NCI-H146 treated with DMSO at 0.1 percent for 48 hours (cell line): ENCODE measurements around the gene STAG2.
A peak's percentile ranks its signal among the peaks of the same experiment; 100 is the strongest.
"Not testable (repeated sequence)": the region's sequence is repeated elsewhere in the genome, so short reads cannot be mapped to it uniquely, and the experiment has no call there.

Experiments used
- DNase-seq: peaks from one replicate; lab custom pipeline; 2025; ENCODE audit not compliant: unreplicated experiment; lab: John Stamatoyannopoulos, UW

STAG2 gene

GRCh38 chrX:123961268-123962005 lies at the start of gene STAG2:
STAG2 (plus strand) TSS chrX:123961706; CDS start chrX:124022628, 60,922 bp downstream.
- peak; percentile 63 for DNase-seq

DNA sequence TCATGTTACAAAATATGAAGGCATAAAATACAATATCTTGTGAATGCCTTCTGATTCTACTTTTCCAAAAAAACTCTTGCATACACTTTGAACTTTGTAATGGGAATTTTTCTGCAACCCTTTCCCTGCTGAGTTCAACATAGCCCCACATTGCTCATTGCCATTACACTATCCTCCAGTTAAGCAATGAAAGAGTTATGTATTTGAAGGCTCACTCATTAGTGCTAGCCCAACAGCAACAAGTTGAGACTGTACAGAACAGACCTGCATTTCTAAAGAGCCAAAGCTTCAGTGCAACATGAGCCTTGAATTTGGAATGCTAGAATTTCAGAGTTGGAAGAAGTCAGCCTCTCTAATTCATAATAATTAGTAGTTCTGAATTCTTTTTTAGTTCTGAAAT lies 44.4 kb upstream of the STAG2 start:
- DNase-seq: no peak

GRCh38 chrX:123918106-123918721 lies 43.3 kb upstream of the STAG2 start:
- no peak for DNase-seq

DNA sequence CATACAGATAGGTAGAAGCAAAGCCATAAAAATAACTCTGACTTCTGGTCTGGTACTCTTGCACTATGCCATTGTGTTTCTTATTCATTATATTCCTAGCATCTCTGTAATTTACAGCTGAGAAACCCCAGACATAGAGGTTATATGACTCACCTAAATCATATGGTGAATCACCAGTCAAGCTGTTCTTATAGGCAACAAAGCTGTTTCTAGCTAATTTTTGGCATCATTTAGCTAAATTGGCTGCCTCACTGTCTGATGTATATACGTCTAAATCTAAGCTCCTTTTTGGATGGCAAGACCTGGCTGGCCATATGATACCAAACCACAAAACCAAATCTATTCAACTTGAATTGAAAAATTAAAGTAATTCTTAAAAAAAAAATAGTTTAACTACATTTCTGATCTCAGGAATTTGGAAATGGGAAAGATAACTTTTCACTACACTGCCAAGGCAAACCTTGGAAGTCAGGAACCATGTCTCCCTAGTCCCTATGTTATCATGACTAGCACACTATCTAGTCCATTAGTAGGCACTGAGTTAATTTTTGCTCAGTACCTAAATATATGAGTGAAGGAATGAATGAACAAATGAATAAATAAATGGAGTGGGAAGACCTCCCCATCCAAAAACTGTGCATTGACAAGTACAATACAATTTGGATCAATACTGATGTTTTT lies 41.3 kb upstream of the STAG2 start:
- DNase-seq: no peak

DNA sequence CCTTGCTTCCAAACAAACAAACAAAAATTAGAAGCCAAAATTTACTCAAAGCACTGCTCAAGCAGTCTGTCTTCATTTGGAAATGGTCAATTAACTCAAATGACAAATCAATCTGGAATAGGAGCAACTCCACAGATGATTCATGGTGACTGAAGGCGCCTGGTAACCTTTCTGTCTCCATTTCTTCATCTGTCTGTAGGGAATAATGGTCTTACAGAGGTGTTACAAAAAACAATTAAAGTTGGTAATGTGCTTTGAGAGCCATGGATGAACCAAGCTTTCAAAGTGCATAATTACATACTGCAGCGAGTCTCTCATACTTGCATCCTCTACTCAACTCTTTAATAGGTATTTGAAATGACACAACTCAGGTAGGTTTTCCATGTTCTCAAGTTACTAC lies 38.3 kb upstream of the STAG2 start:
- DNase-seq: no peak

DNA sequence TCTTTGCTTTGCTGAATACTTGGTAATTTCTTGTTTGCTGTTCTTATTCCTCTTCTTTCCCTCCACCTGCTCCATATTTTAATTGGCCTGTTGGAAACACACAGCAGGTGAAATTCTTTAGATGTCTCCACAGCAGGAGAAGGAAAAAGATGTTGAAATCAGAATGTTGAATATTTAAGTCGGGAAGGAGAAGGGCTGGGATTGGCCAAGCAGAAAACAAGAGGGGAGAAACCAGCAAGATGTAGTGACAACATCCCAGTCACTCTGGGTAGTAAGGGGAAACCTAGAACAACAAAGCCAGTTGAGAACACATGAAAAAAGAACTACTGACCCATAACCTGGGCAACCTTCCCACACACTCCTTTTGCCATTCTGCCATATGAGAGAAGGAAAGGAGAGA lies 37.3 kb upstream of the STAG2 start:
- DNase-seq: no peak

DNA sequence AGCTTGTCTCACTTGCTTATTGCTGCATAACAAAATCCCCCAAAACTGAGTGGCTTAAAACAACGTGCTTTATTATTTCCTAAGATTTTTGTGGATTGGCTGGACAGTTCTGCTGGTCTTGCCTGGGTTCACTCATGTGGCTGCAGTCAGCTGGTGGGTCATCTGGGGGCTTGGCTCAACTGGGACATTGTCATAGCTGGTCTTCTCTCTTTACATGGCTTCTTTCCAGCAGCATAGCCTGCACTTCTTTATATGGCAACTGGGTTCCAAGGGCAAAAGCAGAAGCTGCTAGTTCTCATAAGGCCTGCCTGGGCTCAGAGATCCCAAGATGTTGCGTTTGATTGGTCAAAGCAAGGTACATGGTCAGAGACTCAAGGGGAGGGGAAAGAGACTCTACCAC lies 33.7 kb upstream of the STAG2 start:
- DNase-seq: no peak

- not testable (repeated sequence) for DNase-seq
Measured at GRCh38 chrX:123932055-123932454, 29.5 kb upstream of the STAG2 start.

DNA sequence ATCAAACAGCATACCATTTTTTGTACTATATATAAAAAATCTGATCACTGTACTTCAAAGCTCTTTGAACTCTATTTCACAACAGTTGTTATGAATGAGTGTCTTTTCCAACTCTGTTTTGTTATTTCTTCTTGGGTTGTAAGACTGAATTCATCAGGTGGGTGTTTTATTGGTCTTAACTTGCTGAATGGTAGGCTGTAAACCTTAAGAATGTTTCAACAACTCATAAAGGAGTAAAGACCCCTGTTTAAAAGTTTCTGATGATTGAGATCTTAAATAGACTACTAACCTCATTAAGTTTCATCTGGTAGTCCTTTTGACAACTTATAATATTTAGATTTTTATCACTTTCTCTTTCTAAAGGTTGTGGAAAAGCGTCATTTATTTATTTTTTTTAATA lies 18.4 kb upstream of the STAG2 start:
- DNase-seq: no peak

DNA sequence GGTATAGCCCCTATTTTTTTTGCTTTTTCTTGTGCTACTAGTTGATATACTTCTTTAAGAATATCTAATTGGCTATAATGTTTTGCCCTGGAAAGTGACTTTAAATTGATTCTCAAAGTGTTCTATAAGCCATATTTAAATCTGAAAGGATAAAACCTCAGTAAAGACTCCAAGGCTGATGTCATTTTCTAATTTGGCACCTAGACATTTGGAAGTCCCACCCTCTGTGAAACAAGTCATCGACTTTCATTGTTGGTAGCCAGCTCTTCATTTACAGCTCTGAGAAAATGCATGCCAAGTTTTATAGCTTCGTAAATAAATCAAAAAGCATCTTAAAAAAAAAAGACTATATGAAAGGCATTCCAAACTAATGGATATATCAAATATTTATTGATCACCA lies 18.0 kb upstream of the STAG2 start:
- no peak for DNase-seq

GRCh38 chrX:123949846-123950245 lies 11.7 kb upstream of the STAG2 start:
- no peak for DNase-seq

DNA sequence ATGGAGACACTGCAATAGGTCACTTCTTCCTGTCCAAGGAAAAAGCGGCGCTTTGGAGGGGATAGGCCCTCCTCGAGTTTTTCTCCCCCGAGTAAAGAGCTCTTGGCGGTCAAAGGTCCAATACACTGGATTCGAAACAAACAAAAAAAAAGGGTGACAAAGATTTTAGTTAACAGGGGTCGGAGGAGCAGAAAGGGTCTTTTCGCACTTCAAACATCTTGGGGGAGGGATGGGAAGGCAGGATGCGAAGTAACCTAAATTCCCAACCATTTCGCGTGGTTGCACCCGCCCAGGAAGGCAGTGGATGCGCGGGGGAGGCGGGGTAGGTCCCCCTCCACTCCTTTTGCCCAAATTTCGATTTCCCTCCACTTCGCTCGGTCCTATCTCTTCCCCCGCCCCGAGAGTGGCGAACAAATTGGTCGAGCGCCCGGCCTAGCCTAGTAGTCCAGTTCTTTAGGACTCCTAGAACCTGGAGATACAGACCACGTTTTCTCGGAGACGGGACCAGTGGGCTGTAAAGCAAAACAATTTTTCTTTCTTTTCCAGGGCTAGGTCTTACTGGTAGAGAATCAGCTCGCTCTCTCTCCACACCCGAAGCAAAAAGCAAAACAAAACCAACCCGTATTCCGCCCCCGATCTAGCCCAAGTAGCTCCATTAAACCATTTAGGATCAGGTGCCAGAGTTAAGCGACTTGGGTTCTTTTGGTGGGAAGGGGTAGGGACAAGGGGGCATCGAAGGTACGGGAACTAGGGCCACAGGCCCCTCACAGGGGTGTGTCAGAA lies 2.0 kb upstream of the STAG2 start:
- peak; percentile 3 for DNase-seq

DNA sequence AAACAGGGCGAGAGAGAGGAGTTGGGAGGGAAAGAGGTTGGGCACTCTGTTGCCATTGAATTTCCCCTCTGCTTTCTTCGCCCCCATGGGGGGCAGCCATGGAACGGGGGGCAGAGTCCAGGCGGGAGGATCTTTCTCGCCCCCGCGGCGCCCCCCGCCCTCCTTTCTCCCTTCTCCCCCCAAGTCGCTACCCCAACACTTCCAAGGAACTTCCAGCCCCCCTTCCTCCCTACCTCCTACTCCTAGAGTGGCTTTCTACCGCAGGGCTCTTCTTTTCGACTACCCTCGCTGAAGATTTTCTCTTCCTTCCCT lies 594 bp upstream of the STAG2 start:
- DNase-seq: peak; percentile 49

GRCh38 chrX:123962006-123962467 lies 531 bp downstream of the STAG2 start:
- DNase-seq: no peak

DNA sequence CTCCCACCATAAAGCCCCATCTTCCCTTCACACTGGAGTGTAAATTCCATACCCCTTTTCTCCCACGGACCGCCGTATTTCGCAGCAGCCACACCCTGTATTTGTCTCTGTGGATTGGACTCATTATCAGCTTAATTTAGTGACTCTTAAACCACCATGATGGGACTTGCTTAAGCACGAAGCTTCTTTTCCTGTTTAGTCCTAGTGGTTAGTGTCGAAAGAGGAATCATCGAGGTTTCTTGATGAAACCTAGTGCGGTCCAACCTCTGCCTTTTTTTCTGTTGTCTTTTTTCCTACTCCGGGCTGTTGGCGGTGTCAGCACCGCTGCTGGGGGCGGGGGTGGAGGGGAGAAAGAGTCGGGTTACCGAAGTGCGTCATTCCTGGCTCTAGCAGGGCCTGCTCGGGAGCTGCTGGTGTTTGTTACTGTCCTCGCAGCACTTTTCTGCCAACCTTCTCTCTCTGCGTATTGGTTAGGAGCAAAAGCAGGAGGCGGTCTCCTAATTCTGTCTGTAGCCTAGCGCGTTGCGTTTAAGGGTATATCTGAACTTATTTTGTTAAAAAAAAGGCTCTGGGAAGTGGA lies 1.4 kb downstream of the STAG2 start:
- DNase-seq: peak; percentile 84

DNA sequence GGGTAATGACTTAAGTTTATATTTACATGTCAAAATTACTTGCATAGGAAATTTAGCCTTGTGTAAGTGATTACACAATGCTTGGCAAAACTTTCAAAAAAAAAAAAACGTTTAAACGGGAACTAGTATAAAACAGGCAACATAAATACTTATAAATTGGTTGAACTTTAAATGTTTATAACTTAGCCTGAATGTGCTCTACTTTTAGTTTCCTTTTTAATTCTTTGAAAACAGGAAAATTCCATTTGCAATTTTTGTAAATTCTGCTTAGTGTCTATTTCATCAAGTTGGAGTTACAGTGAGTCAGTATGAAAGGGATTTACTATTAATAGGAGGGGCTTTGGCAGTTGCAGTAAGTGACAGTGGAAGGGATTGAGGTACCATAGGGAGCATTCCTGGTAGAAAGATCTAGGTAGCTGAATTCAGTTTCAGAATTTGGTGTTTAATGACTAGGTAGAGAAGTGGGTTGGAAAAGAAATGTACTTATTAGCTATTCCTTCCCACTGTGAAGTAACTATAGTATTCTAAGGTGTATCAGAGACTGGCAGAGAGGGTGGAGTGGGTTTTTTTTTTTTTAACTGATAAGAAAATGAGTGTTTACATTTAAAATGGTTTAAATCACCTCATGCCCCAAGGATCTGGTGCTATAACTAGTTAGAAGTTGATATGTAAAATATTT lies 2.8 kb downstream of the STAG2 start:
- DNase-seq: no peak

DNA sequence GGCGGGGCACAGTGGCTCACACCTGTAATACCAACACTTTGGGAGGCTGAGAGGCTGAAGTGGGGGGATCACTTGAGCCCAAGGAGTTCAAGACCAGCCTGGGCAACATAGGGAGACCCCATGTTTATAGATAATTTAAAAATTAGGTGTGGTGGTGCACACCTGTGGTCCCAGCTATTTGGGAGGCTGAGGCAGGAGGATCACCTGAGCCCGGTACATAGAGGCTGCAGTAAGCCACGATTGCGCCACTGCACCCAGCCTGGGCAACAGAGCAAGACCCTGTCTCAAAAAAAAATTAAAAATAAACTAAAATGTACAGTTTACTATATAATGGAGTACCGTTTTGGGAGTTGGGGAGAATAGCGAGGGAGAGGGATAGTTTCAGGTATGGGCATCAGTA lies 4.2 kb downstream of the STAG2 start:
- no peak for DNase-seq

GRCh38 chrX:123967497-123967896 lies 6.0 kb downstream of the STAG2 start:
- no peak for DNase-seq

- no peak for DNase-seq
Measured at GRCh38 chrX:123968383-123969050, 7.0 kb downstream of the STAG2 start.

DNA sequence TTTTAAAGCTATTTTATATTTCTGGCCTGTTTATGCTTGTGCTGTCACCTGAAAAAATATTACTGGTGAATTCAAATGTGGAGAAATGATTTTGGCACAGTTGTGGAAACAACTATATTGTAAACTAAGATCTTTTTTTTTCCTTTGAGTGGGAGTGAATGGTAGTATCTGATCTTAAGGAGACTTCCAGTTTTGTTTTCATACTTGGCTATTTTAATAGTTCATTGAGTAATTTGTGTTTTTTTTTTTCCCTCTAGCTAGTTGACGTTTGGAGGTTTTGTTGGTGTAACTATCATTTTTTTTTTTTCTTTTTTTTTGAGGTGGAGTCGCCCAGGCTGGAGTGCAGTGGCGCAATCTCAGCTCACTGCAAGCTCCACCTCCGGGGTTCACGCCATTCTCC lies 10.5 kb downstream of the STAG2 start:
- DNase-seq: no peak
